H9 (cell line): ENCODE measurements around the gene CSF1R. TPM values are rescaled to one million over a fixed set of nuclear protein-coding genes. Genes with fewer than 3 reads are reported as not detected.

Experiments used
- DNase-seq: peaks from one replicate; pipeline ENCODE4 v3.0.0-alpha.2; 2017
- H2AFZ ChIP-seq: one replicate; pipeline ENCODE4 v1.6.1; 2013; ENCODE audit warnings: mild to moderate bottlenecking, low read length, control low read depth, moderate library complexity
- H2AK5ac ChIP-seq: 2 replicates; pipeline ENCODE4 v1.6.1; 2013; ENCODE audit warnings: low read length, control low read depth, mixed read lengths; ENCODE audit not compliant: insufficient read length
- H2BK120ac ChIP-seq: one replicate; pipeline ENCODE4 v1.6.1; 2013; ENCODE audit warnings: low read depth, mild to moderate bottlenecking, low read length, control low read depth, inconsistent platforms; ENCODE audit not compliant: poor library complexity, severe bottlenecking
- H2BK12ac ChIP-seq: 2 replicates; pipeline ENCODE4 v1.6.1; 2013; ENCODE audit warnings: low read length, control low read depth, mixed read lengths, low read depth; ENCODE audit not compliant: insufficient read length
- H2BK15ac ChIP-seq: 2 replicates; pipeline ENCODE4 v1.6.1; 2013; ENCODE audit warnings: low read depth, low read length, control low read depth
- H2BK20ac ChIP-seq: one replicate; pipeline ENCODE4 v1.6.1; 2013; ENCODE audit warnings: low read depth, mild to moderate bottlenecking, low read length, control low read depth, inconsistent platforms; ENCODE audit not compliant: poor library complexity, severe bottlenecking
- H2BK5ac ChIP-seq: 2 replicates; pipeline ENCODE4 v1.6.1; 2013; ENCODE audit warnings: low read length, control low read depth, mixed read lengths; ENCODE audit not compliant: insufficient read length
- H3K14ac ChIP-seq: 2 replicates; pipeline ENCODE4 v1.6.1; 2013; ENCODE audit warnings: low read length, control low read depth; ENCODE audit not compliant: insufficient read depth
- H3K18ac ChIP-seq: 2 replicates; pipeline ENCODE4 v1.6.1; 2013; ENCODE audit warnings: low read depth, mild to moderate bottlenecking, mixed read lengths, low read length, control low read depth; ENCODE audit not compliant: insufficient read length
- H3K23ac ChIP-seq: 2 replicates; pipeline ENCODE4 v1.6.1; 2013; ENCODE audit warnings: low read length, control low read depth, mixed read lengths, low read depth; ENCODE audit not compliant: insufficient read length
- H3K23me2 ChIP-seq: 2 replicates; pipeline ENCODE4 v1.6.1; 2013; ENCODE audit warnings: low read depth, mild to moderate bottlenecking, mixed read lengths, low read length, control low read depth; ENCODE audit not compliant: insufficient read length, poor library complexity, severe bottlenecking
- H3K27ac ChIP-seq: 2 replicates; pipeline ENCODE4 v1.5.1; 2013; ENCODE audit warnings: low read length, control low read depth, mixed read lengths, low read depth; ENCODE audit not compliant: insufficient read length
- H3K27me3 ChIP-seq: 2 replicates; pipeline ENCODE4 v1.6.1; 2013; ENCODE audit warnings: low read length, control low read depth, inconsistent platforms; ENCODE audit not compliant: insufficient read depth
- H3K4ac ChIP-seq: 2 replicates; pipeline ENCODE4 v1.6.1; 2013; ENCODE audit warnings: low read depth, mild to moderate bottlenecking, control low read depth, inconsistent platforms, low read length, moderate library complexity
- H3K4me1 ChIP-seq: 2 replicates; pipeline ENCODE4 v1.6.1; 2013; ENCODE audit warnings: low read length, control low read depth, inconsistent platforms; ENCODE audit not compliant: insufficient read depth
- H3K4me2 ChIP-seq: 2 replicates; pipeline ENCODE4 v1.6.1; 2013; ENCODE audit warnings: low read length, control low read depth, mixed read lengths; ENCODE audit not compliant: insufficient read length, insufficient read depth
- H3K56ac ChIP-seq: 2 replicates; pipeline ENCODE4 v1.6.1; 2013; ENCODE audit warnings: low read depth, mild to moderate bottlenecking, mixed read lengths, low read length, control low read depth; ENCODE audit not compliant: insufficient read length
- H3K79me1 ChIP-seq: 2 replicates; pipeline ENCODE4 v1.6.1; 2013; ENCODE audit warnings: low read depth, mild to moderate bottlenecking, moderate library complexity, low read length, control low read depth, inconsistent platforms; ENCODE audit not compliant: insufficient read depth, poor library complexity, severe bottlenecking
- H3K79me2 ChIP-seq: 2 replicates; pipeline ENCODE4 v1.6.1; 2013; ENCODE audit warnings: low read length, control low read depth, inconsistent platforms; ENCODE audit not compliant: insufficient read depth
- H3K9ac ChIP-seq: 2 replicates; pipeline ENCODE4 v1.6.1; 2013; ENCODE audit warnings: low read length, control low read depth, mixed read lengths; ENCODE audit not compliant: insufficient read length; ENCODE audit errors: extremely low read depth
- H3K9me3 ChIP-seq: one replicate; pipeline ENCODE4 v1.6.1; 2013; ENCODE audit warnings: low read depth, low read length, inconsistent platforms; ENCODE audit not compliant: control insufficient read depth
- H3T11ph ChIP-seq: one replicate; pipeline ENCODE4 v1.6.1; 2013; ENCODE audit warnings: mild to moderate bottlenecking, low read length, control low read depth, inconsistent platforms
- H4K20me1 ChIP-seq: one replicate; pipeline ENCODE4 v1.6.1; 2013; ENCODE audit not compliant: control insufficient read depth, insufficient read length, insufficient read depth
- H4K5ac ChIP-seq: 2 replicates; pipeline ENCODE4 v1.6.1; 2013; ENCODE audit warnings: low read depth, mild to moderate bottlenecking, mixed read lengths, low read length, control low read depth; ENCODE audit not compliant: insufficient read length
- H4K8ac ChIP-seq: replicated peaks from 2 replicates; pipeline ENCODE4 v1.6.1; 2013; ENCODE audit warnings: low read length, control low read depth, mixed read lengths, low read depth; ENCODE audit not compliant: insufficient read length
- H4K91ac ChIP-seq: 2 replicates; pipeline ENCODE4 v1.6.1; 2013; ENCODE audit warnings: low read depth, mild to moderate bottlenecking, moderate library complexity, mixed read lengths, low read length, control low read depth; ENCODE audit not compliant: insufficient read length
- H3K27ac Mint-ChIP-seq, 3 experiments: 2 replicates in 2 of 3; 3 replicates in 1 of 3; pipeline ENCODE4 v1.8.0; 2020 to 2021; ENCODE audit warnings: mixed read lengths in 3 of 3, mild to moderate bottlenecking in 1 of 3, moderate library complexity in 1 of 3
- H3K27me3 Mint-ChIP-seq: 2 replicates; pipeline ENCODE4 v1.8.0; 2021; ENCODE audit warnings: low read depth, mild to moderate bottlenecking, moderate library complexity, mixed read lengths
- H3K36me3 Mint-ChIP-seq, 3 experiments: 2 replicates in 2 of 3; 3 replicates in 1 of 3; pipeline ENCODE4 v1.8.0; 2020 to 2021; ENCODE audit warnings: low read depth in 3 of 3, mixed read lengths in 3 of 3; ENCODE audit not compliant: insufficient read depth in 1 of 3
- H3K4me1 Mint-ChIP-seq, 2 experiments: 2 replicates each; pipeline ENCODE4 v1.8.0; 2020; ENCODE audit warnings: mixed read lengths in 2 of 2
- H3K4me3 Mint-ChIP-seq, 2 experiments: 2 replicates in 1 of 2; 3 replicates in 1 of 2; pipeline ENCODE4 v1.8.0; 2020 to 2021; ENCODE audit warnings: mild to moderate bottlenecking in 2 of 2, mixed read lengths in 2 of 2, moderate library complexity in 1 of 2
- H3K9me3 Mint-ChIP-seq, 2 experiments: 2 replicates in 1 of 2; 3 replicates in 1 of 2; pipeline ENCODE4 v1.8.0; 2020; ENCODE audit warnings: mild to moderate bottlenecking in 2 of 2, mixed read lengths in 2 of 2, moderate library complexity in 1 of 2
- CTCF ChIP-seq: fragments of 200-600 bp; sonication (generic); conservative IDR thresholded peaks from 3 replicates; pipeline ENCODE4 v1.8.0; 2021; ENCODE audit warnings: antibody characterized with exemption, mild to moderate bottlenecking
- WGBS: extraction: QIAGEN DNeasy Blood & Tissue Kit; methylation state at CpG from one replicate; pipeline ENCODE4 v1.1.7; 2013; ENCODE audit warnings: missing lambda C conversion rate, low lambda C conversion rate, mixed read lengths; ENCODE audit not compliant: insufficient read length; ENCODE audit errors: extremely low coverage; 5-methylcytosine and 5-hydroxymethylcytosine counted together
- total RNA-seq: library from RNA; stranded (reverse); gene quantifications from 2 replicates; pipeline ENCODE4 v1.2.1, GENCODE V29; 2021

CSF1R gene
- total RNA-seq, 1 experiment from 2014 or later, result 0.13 TPM

- no peaks in the 10 kb centered on the region for H3K79me1 ChIP-seq
- H3K4ac ChIP-seq, result no peak overlapping the region
- H3K27me3 Mint-ChIP-seq, result peaks cover 40% of the 10 kb centered on the region
- H4K8ac ChIP-seq, result no peak overlapping the region
- no peaks in the 10 kb centered on the region for H4K20me1 ChIP-seq
- no peak overlapping the region for H4K5ac ChIP-seq
- no peaks in the 10 kb centered on the region for H3K9me3 ChIP-seq
- no peak overlapping the region for H2BK5ac ChIP-seq
- no peak overlapping the region for H3K4me2 ChIP-seq
- H3K18ac ChIP-seq, result no peak overlapping the region
- H3K36me3 Mint-ChIP-seq, result no peaks in the 10 kb centered on the region
- no peaks in the 10 kb centered on the region for H3K27me3 ChIP-seq
- H2BK20ac ChIP-seq, result no peak overlapping the region
- H3K4me1 ChIP-seq, result no peaks in the 10 kb centered on the region
- no peak overlapping the region for H3K4me3 Mint-ChIP-seq
- no peak overlapping the region for H4K91ac ChIP-seq
- no peak for TF ChIP-seq CTCF
- H3K9ac ChIP-seq, result no peak overlapping the region
- WGBS, result no CpG with 5 or more reads among the region's 5 CpGs
- no peak overlapping the region for H3K23ac ChIP-seq
- no peak overlapping the region for H2AFZ ChIP-seq
- no peak overlapping the region for H2BK15ac ChIP-seq
- H3K79me2 ChIP-seq, result no peaks in the 10 kb centered on the region
- DNase-seq, result no peak
- no peaks in the 10 kb centered on the region for H3K23me2 ChIP-seq
- no peak overlapping the region for H2AK5ac ChIP-seq
- no peaks in the 10 kb centered on the region; a peak in 1 of 5 replicates for H3K9me3 Mint-ChIP-seq
- peaks cover 7 to 18% of the 10 kb centered on the region in 2 experiments for H3K4me1 Mint-ChIP-seq
- H2BK12ac ChIP-seq, result no peak overlapping the region
- no peak overlapping the region for H3K27ac ChIP-seq
- H3K56ac ChIP-seq, result no peak overlapping the region
- no peak overlapping the region for H3K14ac ChIP-seq
- no peak overlapping the region for H3K27ac Mint-ChIP-seq
- no peak overlapping the region for H3T11ph ChIP-seq
- no peak overlapping the region for H2BK120ac ChIP-seq
These were observed 22.7 kb downstream of the CSF1R start for GRCh38 chr5:150063638-150064037.
